ENCODE measurements around the gene ACCSL. TPM values are rescaled to one million over a fixed set of nuclear protein-coding genes. Genes with fewer than 3 reads are reported as not detected.

Gene ACCSL
- not detected in 2 replicates for total RNA-seq

GRCh38 chr11:44047931-44048431 lies at the start of gene ACCSL:
Gene ACCSL, plus strand, starts transcription at chr11:44047981. Its CDS starts 56 bp downstream, at chr11:44048037.
- no peak for DNase-seq (ENCODE audit: low read depth, low spot score)

- DNase-seq (ENCODE audit: low read depth, low spot score) = no peak
Measured at GRCh38 chr11:43998308-43998707, 49.5 kb upstream of the ACCSL start.

DNA sequence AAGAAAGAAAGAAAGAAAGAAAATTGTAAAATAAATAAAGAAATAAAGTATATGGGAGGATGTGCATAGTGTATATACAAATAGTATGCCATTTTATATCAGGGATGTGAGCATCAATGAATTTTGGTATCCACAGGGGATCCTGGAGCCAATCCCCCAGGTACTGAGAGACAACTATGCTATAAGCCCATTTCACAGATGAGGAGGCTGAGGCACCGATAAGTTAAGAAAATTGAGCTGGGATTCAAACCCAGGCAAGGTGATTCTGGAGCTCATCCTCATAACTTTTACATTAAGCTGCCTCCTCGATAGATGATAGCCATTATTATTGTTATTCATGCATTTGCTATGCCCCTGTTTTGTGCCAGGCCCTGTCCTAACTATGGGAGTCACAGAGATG lies 47.0 kb upstream of the ACCSL start:
- no peak for DNase-seq (ENCODE audit: low read depth, low spot score)

DNA sequence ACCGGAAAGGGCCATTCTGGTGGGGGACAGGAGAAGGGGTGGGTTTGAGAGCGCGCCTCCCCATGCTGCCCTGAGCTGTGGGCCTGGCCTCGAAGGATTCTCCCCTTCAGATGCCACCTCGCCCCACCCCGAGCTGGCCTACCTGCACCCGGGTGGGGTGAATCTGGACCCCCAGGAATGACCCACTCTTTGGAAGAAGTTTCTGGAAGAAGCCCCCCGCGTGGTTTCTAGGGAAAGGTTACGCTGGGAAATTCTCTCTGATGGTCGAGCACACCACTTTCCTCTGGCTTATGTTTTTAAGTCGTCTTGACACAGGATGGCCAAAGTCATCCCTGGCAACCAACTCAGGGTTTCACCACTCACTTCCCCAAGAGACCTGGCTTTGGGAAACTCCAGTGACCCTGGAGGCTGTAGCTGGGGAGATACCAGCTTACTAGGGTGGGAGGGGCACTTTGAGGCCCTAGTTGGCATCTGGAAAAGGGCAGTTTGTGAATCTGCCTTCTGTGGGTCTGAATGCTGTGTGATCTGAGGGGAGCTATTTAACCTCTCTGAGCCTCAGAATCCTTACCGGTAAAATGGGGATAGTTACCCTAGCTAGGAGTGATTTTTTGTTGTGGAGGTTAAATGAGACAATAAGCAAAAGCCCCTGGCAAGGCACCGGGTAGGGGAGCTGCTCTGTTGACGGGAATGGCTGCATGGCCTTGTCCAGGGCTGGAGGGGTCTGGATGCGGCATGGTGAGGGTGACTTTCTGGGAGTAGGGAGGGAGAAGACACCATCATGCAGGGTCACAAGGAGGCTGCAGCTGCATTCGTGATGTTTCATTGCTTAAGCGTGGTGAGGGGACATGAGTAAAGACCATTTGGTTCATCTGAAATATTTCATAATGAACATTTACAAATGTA lies 45.3 kb upstream of the ACCSL start:
- DNase-seq (ENCODE audit: low read depth, low spot score) = no peak

DNA sequence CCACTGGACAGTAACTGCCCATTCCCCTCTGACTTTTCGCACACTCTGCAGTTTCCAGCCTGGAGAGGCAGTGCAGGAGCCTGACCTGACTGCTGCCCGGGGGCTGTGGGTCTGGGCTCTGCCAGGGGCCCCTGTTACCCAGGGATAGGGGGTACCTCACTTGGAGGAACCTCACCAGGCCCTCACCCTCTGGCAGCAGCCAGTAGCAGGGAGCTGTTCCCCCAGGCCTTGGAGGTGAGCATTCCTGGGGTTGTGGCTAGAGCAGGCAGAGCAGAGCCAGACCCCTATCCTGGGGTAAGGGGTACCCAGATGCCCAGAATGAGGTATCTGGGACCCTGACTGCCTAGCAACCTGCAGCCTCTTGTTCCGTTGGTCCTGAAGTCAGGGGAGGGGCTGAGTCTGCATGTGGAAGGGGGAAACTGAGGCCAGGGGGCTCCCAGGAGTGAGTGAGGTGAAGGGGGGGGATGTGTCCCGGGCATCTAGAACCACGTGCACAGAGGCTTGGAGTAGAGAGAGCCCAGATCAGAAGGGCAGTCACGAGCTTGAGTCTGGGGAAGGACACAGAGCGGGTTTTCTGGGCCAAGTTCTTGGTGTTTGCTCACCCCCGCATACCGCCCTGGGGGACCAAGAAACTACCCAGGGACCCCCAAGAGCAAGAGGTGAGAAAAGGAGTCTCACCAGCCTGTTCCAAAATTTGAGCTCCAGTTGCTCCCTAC lies 43.9 kb upstream of the ACCSL start:
- DNase-seq (ENCODE audit: low read depth, low spot score) = no peak

- DNase-seq (ENCODE audit: low read depth, low spot score) = no peak
Measured at GRCh38 chr11:44004452-44005062, 43.2 kb upstream of the ACCSL start.

- no peak for DNase-seq (ENCODE audit: low read depth, low spot score)
Measured at GRCh38 chr11:44005063-44005701, 42.6 kb upstream of the ACCSL start.

- DNase-seq (ENCODE audit: low read depth, low spot score) = no peak
Measured at GRCh38 chr11:44005956-44006355, 41.8 kb upstream of the ACCSL start.

GRCh38 chr11:44006917-44007361 lies 40.8 kb upstream of the ACCSL start:
- DNase-seq (ENCODE audit: low read depth, low spot score) = no peak

- DNase-seq (ENCODE audit: low read depth, low spot score) = no peak
Measured at GRCh38 chr11:44007481-44008087, 40.2 kb upstream of the ACCSL start.

- DNase-seq (ENCODE audit: low read depth, low spot score) = no peak
Measured at GRCh38 chr11:44008088-44008501, 39.7 kb upstream of the ACCSL start.

DNA sequence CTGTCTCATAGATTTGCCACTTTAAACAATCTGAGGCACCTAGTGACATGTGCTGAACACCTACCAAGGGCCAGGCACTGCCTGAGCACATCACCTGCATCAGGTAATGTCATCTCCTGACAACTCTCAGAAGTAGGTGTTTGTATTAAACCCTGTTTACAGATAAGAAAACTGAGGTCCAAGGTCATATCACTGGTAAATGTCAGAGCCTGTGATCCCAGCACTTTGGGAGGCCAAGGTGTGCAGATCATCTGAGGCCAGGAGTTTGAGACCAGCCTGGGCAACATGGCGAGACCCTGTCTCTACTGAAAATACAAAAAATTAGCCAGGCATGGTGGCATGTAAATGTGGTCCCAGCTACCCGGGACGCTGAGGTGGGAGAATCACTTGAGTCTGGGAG lies 39.1 kb upstream of the ACCSL start:
- DNase-seq (ENCODE audit: low read depth, low spot score) = no peak

GRCh38 chr11:44010789-44011251 lies 37.0 kb upstream of the ACCSL start:
- no peak for DNase-seq (ENCODE audit: low read depth, low spot score)

GRCh38 chr11:44011797-44012196 lies 36.0 kb upstream of the ACCSL start:
- DNase-seq (ENCODE audit: low read depth, low spot score) = no peak

DNA sequence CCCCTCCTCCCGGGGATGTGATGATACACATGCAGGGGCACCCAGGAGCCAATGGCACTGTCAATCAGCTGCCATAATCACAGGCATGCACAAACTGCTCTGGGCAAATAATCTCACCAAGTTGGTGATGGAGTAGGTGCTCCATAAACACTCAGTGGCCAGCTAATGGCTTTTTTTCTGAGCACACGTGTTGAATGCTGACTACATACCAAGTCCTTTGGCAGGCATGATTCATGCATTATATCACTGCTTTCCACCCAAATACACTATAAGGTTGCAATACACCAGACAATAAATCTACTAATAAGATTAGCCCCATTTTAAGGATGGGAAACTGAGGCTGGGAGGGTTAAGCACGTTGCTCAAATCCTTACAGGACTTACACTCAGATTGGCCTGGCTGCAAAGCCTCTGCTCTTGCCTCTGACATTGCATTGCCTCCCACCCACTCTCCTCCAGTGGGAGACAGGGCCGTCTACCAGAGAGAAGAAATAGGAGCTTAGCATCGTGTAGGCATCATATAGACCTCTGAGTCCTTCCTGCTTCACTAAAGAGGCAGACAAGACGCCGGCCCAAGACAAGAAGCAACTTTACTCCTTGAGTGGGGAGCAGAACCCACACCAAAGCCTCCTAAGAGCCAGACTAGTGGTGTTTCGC lies 32.7 kb upstream of the ACCSL start:
- DNase-seq (ENCODE audit: low read depth, low spot score) = no peak

- no peak for DNase-seq (ENCODE audit: low read depth, low spot score)
Measured at GRCh38 chr11:44015624-44016007, 32.2 kb upstream of the ACCSL start.

DNA sequence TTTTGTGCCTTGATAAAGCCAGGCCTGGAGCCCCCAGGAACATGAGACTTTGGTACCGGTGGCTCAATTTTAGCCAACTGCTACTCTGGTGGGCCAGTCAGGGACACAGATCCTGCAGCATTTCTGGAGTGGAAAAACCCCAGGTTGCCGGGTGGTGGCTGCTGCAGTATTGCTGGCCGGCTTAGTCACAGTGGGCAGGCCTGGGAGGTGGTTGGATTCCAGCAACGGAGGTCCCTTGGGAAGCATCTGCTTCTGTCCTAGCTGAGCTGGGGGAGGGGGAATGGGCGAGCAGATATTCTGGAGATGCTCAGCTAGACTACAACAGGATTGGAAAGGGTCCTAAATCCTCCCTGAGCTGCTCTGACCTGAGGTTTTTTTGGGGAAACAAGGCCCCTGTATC lies 31.6 kb upstream of the ACCSL start:
- DNase-seq (ENCODE audit: low read depth, low spot score) = no peak

DNA sequence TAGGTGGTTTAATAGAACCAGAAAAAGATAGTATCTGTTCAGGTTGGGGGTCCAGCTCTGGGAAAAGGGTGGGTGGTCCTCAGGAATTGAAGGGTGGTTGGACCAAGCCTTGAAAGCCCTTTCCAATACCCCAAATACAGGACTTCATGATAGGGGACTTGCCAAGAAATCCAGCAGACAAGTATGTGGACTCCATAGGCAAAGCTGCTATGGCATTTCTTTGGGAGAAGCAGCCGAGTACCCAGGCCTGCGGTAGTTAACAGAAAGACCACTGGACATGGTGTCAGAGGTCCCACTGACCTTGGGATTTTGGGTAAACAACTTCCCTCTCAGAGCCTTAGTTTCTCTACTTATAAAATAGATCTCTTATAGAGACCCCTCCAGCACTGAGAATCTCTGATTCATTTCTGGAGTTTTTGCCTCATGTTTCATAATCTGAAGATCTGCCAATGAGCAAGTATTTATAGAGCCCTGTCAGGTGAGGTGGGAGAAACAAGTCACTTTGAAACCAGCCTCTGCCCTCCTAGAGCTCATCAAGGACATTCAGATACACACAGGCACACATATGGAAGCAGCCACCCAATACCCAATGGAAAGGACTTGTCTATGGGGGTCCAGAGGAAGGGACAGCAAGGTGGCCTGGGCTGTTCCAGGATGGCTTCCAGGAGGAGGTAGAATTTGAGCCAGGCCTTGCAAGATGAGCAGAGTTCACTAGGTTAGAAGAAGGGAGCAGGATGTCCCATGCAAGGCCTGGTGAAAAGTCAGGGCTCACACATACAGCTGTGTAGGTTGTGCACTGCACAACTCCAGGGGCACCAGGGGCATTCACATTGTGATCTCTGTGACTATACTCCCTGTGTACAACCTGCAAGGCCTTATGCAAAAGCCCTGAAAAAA lies 31.0 kb upstream of the ACCSL start:
- DNase-seq (ENCODE audit: low read depth, low spot score) = no peak

DNA sequence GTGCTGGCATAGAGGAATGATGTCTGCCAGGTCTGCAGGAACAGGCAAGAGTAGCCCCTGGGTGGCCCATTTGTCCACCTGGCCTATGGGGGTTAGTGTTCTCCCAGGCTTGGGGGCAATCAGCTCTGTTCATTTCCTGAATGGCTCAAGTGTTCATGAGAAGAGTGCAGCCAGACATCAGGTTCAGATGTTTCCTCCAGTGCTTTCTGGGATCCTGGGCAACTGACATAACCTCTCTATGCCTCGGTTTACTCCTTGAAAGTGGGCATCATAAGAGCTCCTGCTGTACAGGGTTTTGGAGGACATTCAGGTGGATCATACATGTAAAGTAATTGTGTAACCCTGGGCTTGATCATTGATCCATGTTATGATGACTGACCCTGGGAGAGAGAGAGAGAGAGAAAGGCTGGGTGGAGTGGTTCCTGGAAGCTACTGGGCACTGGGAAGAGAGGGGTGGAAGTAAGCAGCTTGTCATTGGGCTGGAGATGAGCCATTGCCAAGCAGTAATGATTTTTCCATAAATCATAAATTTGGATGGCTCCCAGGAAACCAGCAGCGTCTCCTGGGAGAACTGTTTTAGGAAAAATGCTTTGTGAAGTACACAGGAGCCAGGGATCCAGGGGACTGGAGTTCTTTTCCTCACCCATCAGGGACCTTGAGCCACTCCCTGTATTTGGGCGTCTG lies 30.2 kb upstream of the ACCSL start:
- DNase-seq (ENCODE audit: low read depth, low spot score) = no peak
